HG02610 (cell line): Measurements from ENCODE around the gene SVIL.

Experiments
- ATAC-seq: cut with Tn5 transposase; IDR thresholded peaks from one replicate; pipeline ENCODE4 v1.9.1; 2021; ENCODE audit warnings: mild to moderate bottlenecking, moderate library complexity; ENCODE audit not compliant: unreplicated experiment

The SVIL gene, protein sequence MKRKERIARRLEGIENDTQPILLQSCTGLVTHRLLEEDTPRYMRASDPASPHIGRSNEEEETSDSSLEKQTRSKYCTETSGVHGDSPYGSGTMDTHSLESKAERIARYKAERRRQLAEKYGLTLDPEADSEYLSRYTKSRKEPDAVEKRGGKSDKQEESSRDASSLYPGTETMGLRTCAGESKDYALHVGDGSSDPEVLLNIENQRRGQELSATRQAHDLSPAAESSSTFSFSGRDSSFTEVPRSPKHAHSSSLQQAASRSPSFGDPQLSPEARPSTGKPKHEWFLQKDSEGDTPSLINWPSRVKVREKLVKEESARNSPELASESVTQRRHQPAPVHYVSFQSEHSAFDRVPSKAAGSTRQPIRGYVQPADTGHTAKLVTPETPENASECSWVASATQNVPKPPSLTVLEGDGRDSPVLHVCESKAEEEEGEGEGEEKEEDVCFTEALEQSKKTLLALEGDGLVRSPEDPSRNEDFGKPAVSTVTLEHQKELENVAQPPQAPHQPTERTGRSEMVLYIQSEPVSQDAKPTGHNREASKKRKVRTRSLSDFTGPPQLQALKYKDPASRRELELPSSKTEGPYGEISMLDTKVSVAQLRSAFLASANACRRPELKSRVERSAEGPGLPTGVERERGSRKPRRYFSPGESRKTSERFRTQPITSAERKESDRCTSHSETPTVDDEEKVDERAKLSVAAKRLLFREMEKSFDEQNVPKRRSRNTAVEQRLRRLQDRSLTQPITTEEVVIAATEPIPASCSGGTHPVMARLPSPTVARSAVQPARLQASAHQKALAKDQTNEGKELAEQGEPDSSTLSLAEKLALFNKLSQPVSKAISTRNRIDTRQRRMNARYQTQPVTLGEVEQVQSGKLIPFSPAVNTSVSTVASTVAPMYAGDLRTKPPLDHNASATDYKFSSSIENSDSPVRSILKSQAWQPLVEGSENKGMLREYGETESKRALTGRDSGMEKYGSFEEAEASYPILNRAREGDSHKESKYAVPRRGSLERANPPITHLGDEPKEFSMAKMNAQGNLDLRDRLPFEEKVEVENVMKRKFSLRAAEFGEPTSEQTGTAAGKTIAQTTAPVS (N-terminal part only)

GRCh38 chr10:29634764-29635625 is at the start of gene SVIL:
TSS of gene SVIL (minus strand) at chr10:29634971. CDS start at chr10:29555058, 79,913 bp downstream.
- ATAC-seq, result no peak

DNA sequence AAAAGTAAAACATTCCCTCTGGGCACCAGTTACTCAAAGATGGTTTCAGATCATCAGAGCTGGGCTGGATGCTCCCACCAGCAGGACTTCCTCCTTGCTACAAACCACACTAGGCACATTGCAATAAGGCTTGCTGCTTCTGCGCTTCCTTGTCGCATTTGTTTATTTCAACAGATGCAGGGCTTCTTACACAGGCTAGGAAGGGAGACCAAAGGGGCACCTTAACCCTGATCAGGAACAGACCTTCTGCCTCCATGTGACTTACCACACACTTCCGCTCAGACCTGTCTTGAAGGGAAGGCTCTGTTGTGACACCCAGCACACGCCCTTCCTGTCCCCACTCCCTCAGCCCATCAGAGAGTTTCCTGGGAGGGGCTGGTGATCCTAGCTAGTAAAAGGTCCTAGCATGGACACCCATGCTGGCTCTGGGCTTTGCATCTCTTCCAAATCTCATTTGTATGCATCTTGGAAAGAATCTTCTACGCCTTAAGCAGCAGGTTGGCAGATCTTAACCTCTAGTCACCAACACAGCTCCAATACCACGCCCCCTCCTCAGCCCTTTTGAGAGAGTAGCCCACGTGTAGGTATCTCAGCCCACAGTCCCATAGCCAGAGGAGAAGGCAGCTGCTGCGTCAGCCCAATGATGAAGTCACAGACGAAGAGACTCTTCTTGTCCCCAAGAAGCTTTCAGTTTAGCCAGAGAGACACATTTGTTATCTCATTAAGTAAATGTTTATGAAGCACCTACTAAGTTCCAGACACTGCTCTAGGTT is 47.1 kb upstream of the SVIL start:
- ATAC-seq, result no peak

GRCh38 chr10:29680091-29680490 is 45.3 kb upstream of the SVIL start:
- no peak for ATAC-seq

GRCh38 chr10:29676732-29677131 is 42.0 kb upstream of the SVIL start:
- no peak for ATAC-seq

- ATAC-seq, result no peak
These were observed 41.2 kb upstream of the SVIL start for GRCh38 chr10:29675984-29676383.

- ATAC-seq, result no peak
These were observed 37.2 kb upstream of the SVIL start for GRCh38 chr10:29671968-29672367.

DNA sequence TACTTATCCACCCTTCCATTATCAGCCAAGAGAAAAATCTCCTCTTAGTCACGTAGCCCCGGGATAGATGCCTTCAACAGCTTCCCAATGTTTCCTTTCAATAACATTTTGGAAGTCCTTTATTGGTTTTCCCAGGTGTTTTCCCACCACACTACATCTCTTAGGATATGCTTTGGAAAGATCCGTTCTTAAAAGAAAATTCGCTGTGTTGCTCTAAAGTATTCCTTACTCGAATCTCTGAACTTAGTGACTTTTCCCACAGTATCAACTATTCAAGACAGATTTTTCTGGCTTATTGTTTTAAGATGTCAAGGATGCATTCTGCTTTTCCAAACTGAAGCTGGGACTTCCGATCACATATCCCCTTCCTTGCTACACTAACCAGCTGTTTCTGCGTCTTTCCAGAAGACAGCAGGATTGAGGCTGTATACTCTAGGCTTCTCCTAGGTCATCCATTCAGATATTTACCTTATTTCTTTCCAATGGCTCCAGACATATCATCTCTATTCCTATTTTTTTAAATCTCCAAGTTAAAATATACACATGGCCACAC is 36.5 kb upstream of the SVIL start:
- ATAC-seq, result no peak

DNA sequence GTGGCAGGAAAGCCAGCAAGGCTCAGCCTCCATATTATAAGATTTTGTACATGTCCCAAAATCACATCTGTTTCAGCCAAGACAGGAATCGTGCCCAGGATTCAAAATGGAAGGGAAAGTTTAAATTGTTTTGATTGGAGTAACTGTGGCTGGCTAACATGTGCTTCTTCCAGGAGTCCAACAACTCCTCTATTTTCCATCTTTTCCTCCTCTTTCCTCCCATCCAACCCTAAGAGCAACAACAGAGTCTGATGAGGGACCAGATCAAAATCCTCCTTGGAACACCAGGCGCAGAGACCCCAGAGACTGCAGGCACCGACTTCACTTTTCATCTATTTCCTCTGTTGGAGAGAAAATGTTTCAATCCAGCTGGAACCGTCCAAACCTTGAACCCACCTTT is 36.0 kb upstream of the SVIL start:
- ATAC-seq, result no peak

- ATAC-seq, result no peak
These were observed 34.4 kb upstream of the SVIL start for GRCh38 chr10:29669149-29669548.

GRCh38 chr10:29668628-29669027 is 33.9 kb upstream of the SVIL start:
- ATAC-seq, result no peak

DNA sequence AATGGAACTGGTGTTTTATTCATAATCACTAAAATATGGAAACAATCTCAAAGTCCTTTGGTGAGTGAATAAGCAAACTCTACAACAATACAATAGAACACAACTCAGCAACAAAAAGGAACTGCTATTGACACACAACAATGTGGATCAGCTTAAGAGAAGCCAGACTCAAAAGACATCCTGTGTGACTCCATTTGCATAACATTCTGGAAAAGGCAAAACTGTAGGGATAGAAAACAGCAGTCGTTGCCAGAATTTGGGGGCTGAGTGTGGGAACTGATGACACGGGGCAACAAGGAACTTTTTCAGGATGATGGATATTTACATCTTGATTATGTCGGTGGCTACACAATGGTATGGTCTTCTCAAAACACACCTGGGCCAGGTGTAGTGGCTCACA is 32.4 kb upstream of the SVIL start:
- ATAC-seq, result no peak

DNA sequence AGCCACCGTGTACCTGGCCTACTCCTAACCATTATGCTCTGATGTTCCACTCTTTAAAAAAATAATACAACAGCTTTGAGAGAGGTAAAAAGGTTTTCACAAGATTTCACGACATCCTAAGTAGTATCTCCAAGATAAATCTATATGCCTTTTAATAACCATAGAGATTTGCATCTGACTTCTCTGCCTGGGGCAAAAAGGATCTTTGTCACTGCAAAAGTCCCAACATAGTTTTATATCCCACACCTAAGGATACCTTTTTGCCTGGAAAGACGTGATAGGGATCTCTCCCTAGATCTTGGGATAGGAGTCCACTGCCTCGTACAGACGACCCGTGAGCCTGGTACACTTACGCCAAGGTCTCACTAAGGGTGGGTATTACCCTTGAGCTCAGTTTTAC is 31.4 kb upstream of the SVIL start:
- no peak for ATAC-seq

GRCh38 chr10:29663718-29664117 is 28.9 kb upstream of the SVIL start:
- ATAC-seq, result no peak

DNA sequence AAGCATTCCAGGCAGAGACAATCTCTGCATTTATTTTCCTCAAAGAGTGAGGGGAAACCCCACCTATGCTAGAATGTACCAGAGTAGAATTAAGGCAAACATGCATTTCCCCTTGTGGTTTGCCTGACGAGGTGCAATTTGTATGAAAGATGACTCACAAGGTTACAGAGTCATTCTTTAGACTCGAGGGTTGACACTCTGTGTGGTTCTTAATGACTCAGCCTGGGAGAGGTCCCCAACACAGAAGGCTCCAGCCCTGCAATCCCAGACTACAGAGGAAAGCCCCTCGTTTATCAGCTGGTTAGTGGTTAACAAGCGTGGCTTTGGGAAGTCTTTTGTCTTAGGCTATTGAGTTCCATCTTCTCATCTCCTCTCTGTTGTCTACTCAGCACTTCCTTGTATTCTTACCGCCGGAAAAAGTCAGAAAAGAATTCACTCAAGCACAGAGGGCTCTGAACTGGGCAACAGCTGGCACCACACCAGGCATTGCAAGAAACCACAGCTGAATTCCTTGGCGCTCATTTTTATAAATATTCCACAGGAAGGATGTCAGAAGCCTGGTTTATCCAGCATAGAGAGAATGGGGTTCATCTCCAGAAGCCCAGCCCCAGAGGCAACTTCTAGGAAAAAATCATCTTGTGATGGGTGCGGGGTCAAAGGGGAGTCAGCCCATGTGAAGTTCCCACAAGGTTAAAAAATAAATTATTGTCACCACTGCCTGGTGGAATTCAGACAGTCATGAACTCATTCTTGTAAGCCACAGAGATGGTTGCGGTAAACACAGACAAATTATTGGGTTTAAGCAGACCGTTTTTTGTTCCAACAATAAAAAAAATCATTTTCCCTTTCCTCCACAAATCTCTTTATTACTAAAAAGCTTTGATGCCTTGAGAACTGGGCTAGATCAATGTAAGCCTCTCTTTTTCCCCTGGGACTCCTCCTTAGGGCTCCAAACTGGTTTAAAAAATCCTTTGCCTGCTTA is 24.5 kb upstream of the SVIL start:
- ATAC-seq, result peak; percentile 99

GRCh38 chr10:29657719-29658274 is 23.0 kb upstream of the SVIL start:
- ATAC-seq, result no peak

GRCh38 chr10:29656451-29656992 is 21.8 kb upstream of the SVIL start:
- no peak for ATAC-seq

GRCh38 chr10:29652192-29652591 is 17.4 kb upstream of the SVIL start:
- ATAC-seq, result no peak

DNA sequence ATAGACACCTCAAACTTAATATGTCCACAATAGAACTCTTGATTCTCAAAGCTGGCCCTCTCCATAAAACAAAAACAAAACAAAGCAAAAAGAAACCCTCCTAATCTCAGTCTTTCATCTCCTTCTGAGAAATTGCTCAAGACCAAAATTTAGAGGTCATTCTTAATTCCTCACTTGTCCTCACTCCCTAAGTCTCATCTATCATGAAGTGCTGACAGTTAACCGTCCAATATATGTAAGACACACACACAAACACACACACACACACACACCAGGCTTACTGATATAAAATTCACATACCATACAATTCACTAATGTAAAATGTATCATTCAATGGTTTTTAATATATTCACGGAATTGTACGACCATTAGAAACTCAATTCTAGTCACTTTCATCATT is 17.0 kb upstream of the SVIL start:
- no peak for ATAC-seq
